H1 (cell line): Measurements from ENCODE around the gene IFNE. TPM values are rescaled to one million over a fixed set of nuclear protein-coding genes. Genes with fewer than 3 reads are reported as not detected.

Experiments used
- CTCF ChIA-PET: fragments of 300-600 bp; sonication (Branson Sonifier 250); formaldehyde crosslinking; loops from one replicate; lab custom pipeline; 2021; ENCODE audit not compliant: partially characterized antibody; lab: Charles Lee
- POLR2A ChIA-PET: fragments of 300-600 bp; sonication (Branson Sonifier 250); formaldehyde crosslinking; loops from one replicate; lab custom pipeline; 2021; ENCODE audit warnings: inconsistent platforms; ENCODE audit not compliant: partially characterized antibody; lab: Charles Lee
- DNase-seq, 2 experiments: peaks; one replicate each; pipeline versions ENCODE4 v3.0.0 to v3.0.0-alpha.2; 2010 to 2022; ENCODE audit warnings: low spot score in 2 of 2, low read depth in 1 of 2, mixed read lengths in 1 of 2
- FAIRE-seq: peaks from 2 replicates; lab custom pipeline; 2011; peaks lifted over from hg19 to GRCh38; lab: Jason Lieb, UNC
- H2AFZ ChIP-seq: 2 replicates; pipeline ENCODE4 v1.8.1; 2012; ENCODE audit warnings: low read length, inconsistent platforms
- H2AK5ac ChIP-seq: 2 replicates; pipeline ENCODE4 v1.6.1; 2013; ENCODE audit warnings: low read depth, low read length
- H2BK120ac ChIP-seq: replicated peaks from 2 replicates; pipeline ENCODE3; 2013; ENCODE audit warnings: low read depth, low read length, inconsistent platforms
- H2BK12ac ChIP-seq: 2 replicates; pipeline ENCODE4 v1.6.1; 2013; ENCODE audit warnings: low read depth, low read length
- H2BK15ac ChIP-seq: 2 replicates; pipeline ENCODE4 v1.6.1; 2013; ENCODE audit warnings: low read length
- H2BK20ac ChIP-seq: 2 replicates; pipeline ENCODE4 v1.6.1; 2013; ENCODE audit warnings: low read length
- H2BK5ac ChIP-seq: 2 replicates; pipeline ENCODE4 v1.6.1; 2013; ENCODE audit warnings: low read depth, low read length
- H3K14ac ChIP-seq: 2 replicates; pipeline ENCODE4 v1.6.1; 2013; ENCODE audit warnings: inconsistent platforms; ENCODE audit not compliant: insufficient read length
- H3K18ac ChIP-seq: 2 replicates; pipeline ENCODE4 v1.6.1; 2013; ENCODE audit warnings: low read length; ENCODE audit errors: extremely low read depth
- H3K23ac ChIP-seq: 2 replicates; pipeline ENCODE4 v1.6.1; 2013; ENCODE audit warnings: inconsistent platforms; ENCODE audit not compliant: insufficient read length
- H3K23me2 ChIP-seq: 2 replicates; pipeline ENCODE4 v1.6.1; 2013; ENCODE audit warnings: low read depth, low read length
- H3K27ac ChIP-seq: 2 replicates; pipeline ENCODE4 v1.6.1; 2011; ENCODE audit warnings: low read depth, low read length, inconsistent platforms
- H3K27me3 ChIP-seq, 4 experiments: replicated peaks in 1 of 4; 1 replicate in 1 of 4; 2 replicates in 3 of 4; pipeline versions ENCODE4 v1.6.1 to v1.8.1; 2011 to 2013; ENCODE audit warnings: low read length in 3 of 4, mild to moderate bottlenecking in 3 of 4, inconsistent platforms in 2 of 4, mixed read lengths in 2 of 4, moderate library complexity in 1 of 4; ENCODE audit not compliant: control insufficient read depth in 3 of 4, insufficient read depth in 3 of 4; ENCODE audit errors: extremely low read depth in 1 of 4
- H3K36me3 ChIP-seq, 4 experiments: 2 replicates each; pipeline versions ENCODE4 v1.6.1 to v1.8.1; 2011 to 2013; ENCODE audit warnings: mild to moderate bottlenecking in 4 of 4, low read length in 3 of 4, moderate library complexity in 2 of 4, control low read depth in 1 of 4, inconsistent platforms in 1 of 4; ENCODE audit not compliant: insufficient read depth in 4 of 4, control insufficient read depth in 2 of 4
- H3K4ac ChIP-seq: replicated peaks from 2 replicates; pipeline ENCODE3; 2013; ENCODE audit warnings: low read length, low read depth, mixed read lengths, inconsistent platforms; ENCODE audit not compliant: insufficient read length
- H3K4me1 ChIP-seq, 4 experiments: replicated peaks in 1 of 4; 1 replicate in 1 of 4; 2 replicates in 3 of 4; pipeline versions ENCODE4 v1.6.1 to v1.8.1; 2011 to 2013; ENCODE audit warnings: low read length in 3 of 4, inconsistent platforms in 2 of 4, mixed read lengths in 1 of 4; ENCODE audit not compliant: insufficient read depth in 4 of 4, control insufficient read depth in 3 of 4
- H3K4me2 ChIP-seq, 2 experiments: 2 replicates each; pipeline versions ENCODE4 v1.6.1 to v1.8.1; 2011 to 2013; ENCODE audit warnings: low read depth in 2 of 2, low read length in 2 of 2, control low read depth in 1 of 2, inconsistent platforms in 1 of 2, mild to moderate bottlenecking in 1 of 2; ENCODE audit not compliant: insufficient read depth in 1 of 2
- H3K4me3 ChIP-seq, 4 experiments: fragments of 200-600, 300-600 bp in 1 of 4; sonication (generic), shearing (Covaris generic), sonication (Bioruptor Twin) in 1 of 4; 2 replicates each; pipeline versions ENCODE4 v1.5.1 to v1.8.1; 2011 to 2016; ENCODE audit warnings: low read length in 4 of 4, low read depth in 3 of 4, control low read depth in 2 of 4, inconsistent platforms in 2 of 4, mild to moderate bottlenecking in 2 of 4, mixed read lengths in 1 of 4, moderate library complexity in 1 of 4; ENCODE audit not compliant: insufficient read depth in 2 of 4; ENCODE audit errors: extremely low read depth in 1 of 4
- H3K56ac ChIP-seq: replicated peaks from 2 replicates; pipeline ENCODE3; 2013; ENCODE audit warnings: low read depth, mild to moderate bottlenecking, mixed read lengths, low read length, inconsistent platforms; ENCODE audit not compliant: insufficient read length
- H3K79me1 ChIP-seq: 2 replicates; pipeline ENCODE4 v1.6.1; 2013; ENCODE audit warnings: low read depth, low read length, control low read depth
- H3K79me2 ChIP-seq, 2 experiments: 2 replicates each; pipeline versions ENCODE4 v1.6.1 to v1.8.1; 2012 to 2013; ENCODE audit warnings: low read length in 2 of 2, mild to moderate bottlenecking in 2 of 2, inconsistent platforms in 1 of 2; ENCODE audit not compliant: insufficient read depth in 2 of 2, control insufficient read depth in 1 of 2
- H3K9ac ChIP-seq, 4 experiments: replicated peaks in 1 of 4; 1 replicate in 1 of 4; 2 replicates in 3 of 4; pipeline versions ENCODE4 v1.6.1 to v1.8.1; 2011 to 2013; ENCODE audit warnings: low read depth in 3 of 4, low read length in 3 of 4, control low read depth in 2 of 4, mild to moderate bottlenecking in 2 of 4, moderate library complexity in 2 of 4, inconsistent platforms in 1 of 4; ENCODE audit errors: extremely low read depth in 1 of 4
- H3K9me3 ChIP-seq, 2 experiments: 2 replicates each; pipeline versions ENCODE4 v1.6.1 to v1.8.1; 2012 to 2013; ENCODE audit warnings: mild to moderate bottlenecking in 2 of 2, moderate library complexity in 2 of 2, control low read depth in 1 of 2, inconsistent platforms in 1 of 2, low read depth in 1 of 2, low read length in 1 of 2, mixed read lengths in 1 of 2; ENCODE audit not compliant: insufficient read depth in 2 of 2
- H4K20me1 ChIP-seq, 2 experiments: replicated peaks in 1 of 2; 2 replicates each; pipeline versions ENCODE3 to v1.8.1; 2011 to 2013; ENCODE audit warnings: inconsistent platforms in 2 of 2, low read length in 2 of 2, mild to moderate bottlenecking in 1 of 2; ENCODE audit not compliant: insufficient read depth in 2 of 2, control insufficient read depth in 1 of 2
- H4K5ac ChIP-seq: 2 replicates; pipeline ENCODE4 v1.6.1; 2013; ENCODE audit warnings: low read length, low read depth, mixed read lengths, inconsistent platforms; ENCODE audit not compliant: insufficient read length
- H4K8ac ChIP-seq: 2 replicates; pipeline ENCODE4 v1.8.0; 2013; ENCODE audit warnings: mild to moderate bottlenecking, moderate library complexity, low read length, inconsistent platforms; ENCODE audit not compliant: insufficient read depth; ENCODE audit errors: extremely low read depth
- H4K91ac ChIP-seq: replicated peaks from 2 replicates; pipeline ENCODE3; 2013; ENCODE audit warnings: low read length, mixed read lengths, inconsistent platforms; ENCODE audit not compliant: insufficient read length
- BCL11A ChIP-seq, 2 experiments: IDR thresholded peaks; one replicate each; pipeline ENCODE4 v1.6.1; 2011; ENCODE audit warnings: low read depth in 2 of 2, low read length in 2 of 2, mild to moderate bottlenecking in 2 of 2
- BRCA1 ChIP-seq: IDR thresholded peaks from 2 replicates; pipeline ENCODE4 v1.6.1; 2012; ENCODE audit warnings: low read depth, low read length, improper control_type of control experiment
- POU5F1 ChIP-seq: IDR thresholded peaks from 2 replicates; pipeline ENCODE4 v1.6.1; 2011; ENCODE audit warnings: low read depth, mild to moderate bottlenecking, low read length, moderate library complexity
- TAF7 ChIP-seq: optimal IDR thresholded peaks from 2 replicates; pipeline ENCODE3; 2011; ENCODE audit warnings: low read depth, mild to moderate bottlenecking, inconsistent platforms, low read length, moderate library complexity, borderline replicate concordance
- WGBS, 2 experiments: shearing (Covaris generic) in 1 of 2; methylation state at CpG; one replicate each; pipeline versions ENCODE4 v1.1.6 to v1.1.7; 2013 to 2015; ENCODE audit warnings: low lambda C conversion rate in 2 of 2, mixed read lengths in 2 of 2, inconsistent platforms in 1 of 2, low coverage in 1 of 2, missing lambda C conversion rate in 1 of 2; ENCODE audit not compliant: insufficient replicate concordance in 2 of 2, insufficient coverage in 1 of 2, insufficient read length in 1 of 2; ENCODE audit errors: extremely low coverage in 1 of 2, missing lambda C conversion rate in 1 of 2; 5-methylcytosine and 5-hydroxymethylcytosine counted together
- polyA plus RNA-seq, 7 experiments: library from polyadenylated mRNA; depleted of rRNA in 3 of 7; stranded (reverse) in 5 of 7; unstranded in 2 of 7; fragments of >200 nt in 5 of 7; fragments of 200-250 nt in 2 of 7; gene quantifications; 1 replicate in 5 of 7; 2 replicates in 1 of 7; 4 replicates in 1 of 7; pipeline versions ENCODE4 v1.2.1 to v1.2.3, GENCODE V29; 2011 to 2013; ENCODE audit warnings: missing spikeins in 2 of 7, mixed read lengths in 2 of 7
- total RNA-seq: library from RNA; stranded (reverse); fragmentation: NEBNext Ultra II Directional; extraction: Animal tissue kit (Norgen Biotek cat#: 25700); gene quantifications from 2 replicates; pipeline ENCODE4 v1.2.1, GENCODE V29; 2021

The IFNE gene
- total and polyA plus RNA-seq, 2 of the 8 experiments (the other 6 are each of a cell fraction or from before 2014, with no cell fraction given) = 0.08 TPM; not detected in 1

DNA sequence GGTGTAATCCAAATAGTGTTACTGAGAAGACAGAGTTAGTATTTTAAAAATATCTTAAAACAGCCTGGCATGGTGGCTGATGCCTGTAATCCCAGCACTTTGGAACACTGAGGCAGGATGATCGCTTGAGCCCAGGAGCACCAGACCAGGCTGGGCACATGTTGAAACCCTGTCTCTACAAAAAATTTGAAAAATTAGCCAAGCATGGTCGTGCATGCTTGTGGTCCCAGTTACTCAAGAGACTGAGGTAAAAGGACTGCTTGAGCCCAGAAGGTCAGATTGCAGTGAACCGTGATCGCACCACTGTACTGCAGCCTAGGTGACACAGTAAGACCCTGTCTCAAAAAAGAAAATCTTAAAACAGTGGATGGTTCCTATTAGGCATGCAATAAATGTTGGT lies 29.4 kb downstream of the IFNE start:
- Histone ChIP-seq H4K8ac (no peak overlapping the region), H3K27me3 (no peaks in the 10 kb centered on the region), H3K27ac (no peak overlapping the region), H3K79me1 (no peaks in the 10 kb centered on the region), H3K14ac (no peak overlapping the region), H2BK12ac (no peak overlapping the region), H2BK15ac (no peak overlapping the region), H3K18ac (no peak overlapping the region), H3K9ac (no peak overlapping the region), H3K4me1 (no peaks in the 10 kb centered on the region), H4K20me1 (no peaks in the 10 kb centered on the region), H3K23me2 (no peaks in the 10 kb centered on the region), H3K23ac (no peak overlapping the region), H4K5ac (no peak overlapping the region), H2BK120ac (no peak overlapping the region), H3K36me3 (no peaks in the 10 kb centered on the region), H3K4me2 (no peak overlapping the region), H3K79me2 (no peaks in the 10 kb centered on the region), H2BK20ac (no peak overlapping the region), H2AK5ac (no peak overlapping the region), H3K4me3 (no peak overlapping the region), H2AFZ (no peak overlapping the region), H2BK5ac (no peak overlapping the region), H3K9me3 (no peaks in the 10 kb centered on the region), H4K91ac (no peak overlapping the region), H3K56ac (no peak overlapping the region), H3K4ac (no peak overlapping the region)
- ChIA-PET POLR2A (no interaction called here), CTCF (interaction anchor here (0.8 to 4.5 kb wide), 8 partner anchors 19 to 359 kb away, joined by 3 to 36 read pairs (median 8); no protein-coding TSS in a partner anchor)
- FAIRE-seq (no peak), DNase-seq (no peak)
- WGBS, 2 experiments = 92% methylated on average over 4 of the region's 4 CpGs; no CpG with 5 or more reads in 1 of the 2 experiments
- TF ChIP-seq TAF7 (no peak), BCL11A (IDR thresholded peaks at IDR 0.05; ENCODE audit: low read depth in 2 of 2, low read length in 2 of 2) (no peak), POU5F1 (no peak), BRCA1 (no peak)
